Middle frontal gyrus (tissue), 1 donor: ENCODE data around the gene SYT15.
A peak's percentile ranks its signal among the peaks of the same experiment; 100 is the strongest.

Experiments
- DNase-seq: peaks from one replicate; pipeline ENCODE4 v3.0.0-alpha.2; 2015; ENCODE audit warnings: low spot score; ENCODE audit errors: extremely low spot score

Gene SYT15

DNA sequence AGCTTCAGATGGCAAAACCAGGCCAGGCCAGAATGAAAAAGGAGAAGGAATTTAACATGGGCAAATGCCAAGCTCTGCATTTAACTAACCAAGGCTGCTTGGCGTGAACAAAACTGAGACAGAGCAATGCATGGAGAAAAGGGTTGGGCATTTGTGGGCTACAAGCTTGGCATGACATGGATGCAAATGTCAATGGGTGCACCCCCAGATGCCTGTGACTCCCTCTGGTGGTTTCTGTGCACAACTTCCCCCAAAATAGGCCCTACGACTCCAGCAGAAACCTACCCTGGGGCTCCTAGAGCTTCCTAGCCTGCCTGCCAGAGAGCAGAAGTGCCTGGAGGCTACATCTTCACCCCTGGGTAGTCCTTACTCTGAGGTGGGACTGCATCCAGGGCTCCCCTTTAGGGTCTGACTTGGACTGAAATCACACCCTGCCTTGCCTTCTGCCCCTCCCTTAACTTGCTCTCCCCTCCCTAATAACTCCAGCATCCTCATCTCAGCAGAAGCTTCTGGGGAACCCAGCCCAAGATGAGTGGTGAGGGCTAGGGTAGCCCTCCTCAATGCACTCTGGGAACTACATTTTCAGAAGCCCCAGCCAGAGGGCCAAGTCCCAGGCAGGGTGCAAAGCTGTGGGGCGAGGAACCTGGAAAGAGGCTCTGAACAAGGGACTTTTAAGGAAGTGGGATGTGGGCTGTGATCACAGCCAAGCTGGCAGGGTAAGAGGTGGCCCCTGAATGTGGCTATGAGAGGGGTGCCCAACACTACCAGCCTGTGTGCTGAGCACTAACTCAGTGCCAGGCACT, 33.7 kb upstream of the SYT15 start:
- no peak for DNase-seq

GRCh38 chr10:46545861-46546590, 32.9 kb upstream of the SYT15 start:
- no peak for DNase-seq

DNA sequence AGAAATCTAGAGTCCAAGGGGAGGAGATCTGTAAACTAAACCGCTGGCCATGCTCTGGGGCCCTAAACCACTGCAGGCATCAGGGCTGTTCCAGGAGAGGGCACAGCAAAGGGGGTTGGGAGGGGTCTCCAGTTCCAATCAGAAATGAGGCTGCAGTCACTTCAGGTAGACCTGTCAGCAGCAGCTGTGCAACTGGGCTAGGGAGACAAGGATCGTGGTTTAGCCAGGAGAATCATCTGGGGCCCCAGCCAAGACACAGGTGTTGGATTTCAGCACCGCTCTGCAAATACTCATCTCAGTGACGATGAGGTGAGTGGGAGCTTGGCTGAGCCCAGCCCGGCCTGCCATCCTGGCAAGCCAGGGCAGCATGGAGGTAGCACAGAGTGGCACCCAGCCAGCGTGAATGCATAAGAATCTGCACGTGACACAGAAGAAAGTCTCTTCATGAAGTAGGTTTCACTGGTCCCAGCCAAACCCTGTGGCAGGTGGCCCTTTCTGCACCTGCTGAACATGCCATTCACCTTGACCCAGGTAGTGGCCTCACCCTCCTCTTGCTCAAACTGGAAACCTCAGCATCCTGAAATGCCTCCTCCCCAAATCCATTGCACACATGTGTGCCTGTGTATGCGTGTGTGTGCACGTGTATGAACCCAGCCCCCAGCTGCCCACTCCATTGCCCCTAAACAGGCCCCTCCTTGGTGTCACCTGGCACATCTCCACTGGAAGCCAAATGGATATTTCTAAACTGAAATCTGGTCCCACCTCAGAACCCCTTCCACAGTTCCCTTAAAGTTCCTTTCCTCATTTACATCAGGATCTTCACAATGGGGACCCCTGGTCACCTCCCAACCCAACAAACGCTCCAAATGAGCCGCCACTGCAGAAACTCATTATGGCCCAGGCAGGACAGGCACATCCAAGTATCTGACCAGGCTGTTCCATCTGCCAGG, 32.1 kb upstream of the SYT15 start:
- DNase-seq: no peak

GRCh38 chr10:46547541-46548497, 31.1 kb upstream of the SYT15 start:
- no peak for DNase-seq

GRCh38 chr10:46548498-46549090, 30.3 kb upstream of the SYT15 start:
- peak; percentile 1 for DNase-seq

DNA sequence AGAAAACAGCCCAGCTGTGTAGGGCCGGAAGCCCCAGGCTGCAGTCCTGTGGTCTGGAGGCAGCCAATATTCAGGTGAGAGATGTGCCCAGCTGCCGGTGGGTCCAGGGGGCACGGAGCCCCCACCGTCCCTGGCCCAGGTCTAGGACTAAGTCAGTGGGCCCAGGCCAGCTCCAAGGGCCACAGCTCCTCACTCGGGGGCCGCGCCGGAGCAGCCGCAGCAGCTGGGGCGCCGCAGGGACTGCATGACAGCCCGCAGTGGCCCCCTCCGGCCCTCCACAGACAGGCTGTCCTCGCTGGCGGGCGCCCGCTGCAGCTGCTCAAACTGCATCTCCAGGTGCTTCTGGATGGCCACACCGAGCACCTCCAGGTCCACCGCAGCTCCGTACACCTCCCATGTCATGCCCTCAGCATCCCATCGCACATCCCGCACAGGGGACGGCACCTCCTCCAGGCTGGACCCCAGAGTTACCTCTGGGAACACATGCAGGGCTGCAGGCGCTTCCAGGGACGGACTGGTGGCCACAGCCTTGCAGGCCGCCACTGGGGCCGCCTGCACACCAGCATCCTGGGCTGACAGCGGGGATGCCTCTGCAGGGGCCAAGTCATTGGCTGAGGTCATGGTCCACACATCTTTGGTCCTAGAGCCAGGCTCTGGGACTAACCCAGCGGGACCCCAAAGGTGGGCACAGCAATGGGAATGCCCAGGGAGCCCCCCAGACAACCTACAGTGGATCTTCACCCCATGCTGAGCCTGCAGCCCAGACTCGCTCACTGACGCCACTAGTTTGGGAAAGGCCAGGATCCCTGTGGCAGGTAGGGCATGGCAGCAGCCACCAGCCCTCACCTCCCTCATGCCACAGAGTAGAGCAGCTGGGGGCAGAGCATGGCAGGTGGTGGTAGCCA, 29.5 kb upstream of the SYT15 start:
- DNase-seq: no peak

GRCh38 chr10:46550076-46550790, 28.7 kb upstream of the SYT15 start:
- peak; percentile 0 for DNase-seq

GRCh38 chr10:46550795-46551700, 27.9 kb upstream of the SYT15 start:
- peak; percentile 0 for DNase-seq

DNA sequence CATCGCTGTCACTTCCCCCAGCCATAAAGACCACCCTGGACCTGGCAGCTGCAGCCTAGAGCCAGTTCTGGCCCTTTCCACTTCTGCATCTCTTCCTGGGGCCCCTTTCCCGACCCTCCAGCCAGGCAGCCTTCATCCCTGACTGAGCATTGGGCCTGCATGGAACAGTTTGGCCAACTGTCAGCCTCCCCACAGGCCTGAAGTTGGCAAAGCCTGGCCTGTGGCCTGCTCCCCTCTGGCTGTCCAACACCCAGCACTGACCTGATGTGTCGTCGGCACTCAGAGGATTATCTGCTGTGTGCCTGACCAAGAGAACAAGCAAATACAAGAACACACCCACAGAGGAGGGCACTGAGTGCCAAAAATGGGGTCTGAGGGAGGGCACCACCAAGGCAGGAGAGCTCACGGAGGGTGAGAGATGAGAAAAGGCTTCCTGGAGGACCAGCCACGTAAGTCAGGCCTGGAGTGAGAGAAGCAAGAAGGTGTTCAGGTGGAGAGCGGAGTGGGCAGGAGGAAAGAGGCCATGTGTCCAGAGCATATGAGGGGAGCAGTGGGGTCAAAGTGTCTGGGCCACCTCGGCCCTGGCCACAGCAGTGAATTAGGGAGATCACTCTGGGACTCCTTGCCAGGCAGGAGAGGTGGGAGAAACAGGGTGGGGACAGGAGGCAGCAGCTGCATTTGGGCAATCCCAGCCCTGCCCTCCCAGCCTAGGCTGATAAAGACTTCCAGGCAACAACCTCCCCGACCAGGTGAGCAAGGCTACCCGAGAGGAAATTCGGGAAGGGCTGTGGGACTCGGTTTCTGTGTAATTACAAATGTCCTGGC, 27.0 kb upstream of the SYT15 start:
- no peak for DNase-seq

DNA sequence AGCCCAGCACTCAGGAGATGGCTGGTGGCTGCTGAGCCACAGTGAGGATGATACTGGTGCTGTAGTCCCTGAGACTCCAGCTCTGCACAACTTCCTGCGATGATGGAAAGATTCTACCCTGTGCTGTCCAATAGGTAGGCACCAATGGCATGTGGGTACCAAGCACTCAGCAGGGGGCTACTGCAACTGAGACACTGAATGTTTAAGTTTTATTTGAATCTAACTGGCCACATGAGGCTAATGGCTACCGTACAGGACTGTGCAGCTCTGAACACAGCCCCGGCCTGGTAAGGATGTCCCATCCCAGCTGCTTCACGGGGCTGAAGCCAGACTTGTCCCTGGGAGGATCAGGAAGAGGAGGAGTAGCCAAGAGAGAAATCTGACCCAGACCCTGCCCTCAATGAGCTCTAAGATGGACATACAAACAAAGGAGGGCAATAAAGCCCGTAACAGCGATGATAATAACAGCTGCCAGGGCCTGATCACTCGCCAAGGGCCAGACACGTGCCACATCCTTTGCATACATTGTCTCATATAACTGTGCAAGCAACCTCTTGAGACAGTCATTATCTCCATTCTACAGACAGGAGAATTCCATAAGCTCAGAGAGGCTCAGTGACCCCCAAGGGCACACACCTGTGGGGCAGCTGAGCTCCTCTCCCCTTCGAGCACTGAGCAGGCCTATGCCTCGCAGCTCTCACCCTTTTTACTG, 26.2 kb upstream of the SYT15 start:
- DNase-seq: peak; percentile 2

- peak; percentile 2 for DNase-seq
These were observed 25.5 kb upstream of the SYT15 start for GRCh38 chr10:46553238-46554049.

DNA sequence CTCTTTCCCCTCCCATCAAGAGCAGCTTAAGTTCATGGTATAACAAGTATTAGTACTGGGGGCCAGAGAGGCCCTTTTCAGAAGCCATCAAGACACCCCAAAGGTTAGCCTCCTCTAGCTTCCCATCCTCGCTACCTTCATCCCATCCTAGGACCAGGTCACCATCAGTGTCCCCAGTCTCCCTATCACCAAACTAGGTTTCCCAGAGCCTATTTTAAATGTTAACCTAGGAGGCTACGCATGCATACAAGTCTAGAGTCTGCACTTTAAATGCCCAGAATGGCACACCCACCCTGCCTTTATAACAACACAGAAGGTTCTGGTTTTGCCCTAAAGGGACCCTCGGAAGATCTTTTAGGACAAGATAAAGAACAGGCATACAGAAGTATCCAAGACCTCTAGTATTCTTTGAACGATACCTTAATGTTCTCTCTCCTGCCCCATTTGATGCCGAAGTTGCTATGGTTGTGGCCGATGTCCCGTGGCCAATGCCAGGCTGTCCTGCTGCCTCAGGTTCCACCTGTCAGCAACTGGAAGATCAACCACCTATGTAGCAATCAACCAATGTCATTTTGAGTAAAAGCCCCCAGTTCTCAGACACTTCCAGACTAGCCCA, 24.7 kb upstream of the SYT15 start:
- DNase-seq: no peak

- peak; percentile 1 for DNase-seq
These were observed 23.6 kb upstream of the SYT15 start for GRCh38 chr10:46555366-46555712.

DNA sequence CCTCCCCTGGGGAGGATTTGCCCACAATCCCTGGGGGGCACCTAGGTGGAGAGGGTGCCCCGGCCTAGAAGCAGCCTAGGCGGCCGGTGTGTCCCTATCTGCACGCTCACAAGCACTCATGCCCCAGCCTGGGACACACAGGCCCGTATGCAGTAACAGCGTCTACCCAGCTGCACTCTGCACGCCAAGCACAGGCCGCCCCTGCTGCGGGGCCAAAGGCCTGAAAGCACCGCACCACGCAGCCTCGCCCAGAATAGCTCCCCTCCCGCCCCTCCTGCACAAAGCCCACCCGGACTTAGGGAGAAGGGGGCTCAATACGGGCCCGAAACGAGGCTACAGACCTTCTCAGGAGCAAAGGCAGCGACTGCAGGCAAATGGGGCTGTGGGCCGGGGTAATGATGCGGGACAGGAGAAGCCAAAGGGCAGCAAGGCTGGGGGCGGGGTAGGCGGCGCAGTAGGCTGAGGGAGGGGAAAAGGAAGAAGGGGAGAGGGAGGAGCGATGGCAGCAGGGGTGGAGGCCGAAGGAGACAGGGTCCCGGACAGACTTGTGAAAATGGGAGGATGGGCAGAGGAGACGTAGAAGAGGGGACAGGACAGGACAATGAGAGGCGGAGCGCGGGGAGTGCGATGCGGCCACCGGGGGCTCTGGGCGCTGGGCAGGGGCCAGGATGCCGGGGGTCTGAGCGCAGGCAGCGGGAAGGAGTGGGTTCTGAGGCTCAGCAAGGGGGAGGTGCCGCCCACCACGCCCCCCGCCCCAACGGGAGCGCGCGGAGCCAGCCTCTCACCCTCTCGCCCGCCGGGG, 23.0 kb upstream of the SYT15 start:
- no peak for DNase-seq
